Endothelial cell of umbilical vein (primary cell): ENCODE results near the gene CATSPER3. TPM values are rescaled to one million over a fixed set of nuclear protein-coding genes. Genes with fewer than 3 reads are reported as not detected.

ENCODE experiments used
- BruUV-seq: library from RNA; stranded (reverse); fragments of 400-500 nt; replicated peaks from 2 replicates; lab custom pipeline; 2021; lab: Mats Ljungman, UMichigan
- CTCF ChIA-PET: fragments of 300-600, 350-600 bp; sonication (Branson Sonifier 250); formaldehyde crosslinking; loops from one replicate; lab custom pipeline; 2021; ENCODE audit warnings: antibody characterized with exemption, inconsistent platforms; lab: Charles Lee
- POLR2A ChIA-PET: fragments of 300-600, 350-600 bp; sonication (Branson Sonifier 250); formaldehyde crosslinking; loops from one replicate; lab custom pipeline; 2021; ENCODE audit warnings: antibody characterized with exemption, inconsistent platforms; lab: Charles Lee
- DNase-seq: peaks from one replicate; pipeline ENCODE4 v3.0.0-alpha.2; 2011; ENCODE audit warnings: low read depth, low spot score
- FAIRE-seq: peaks from 2 replicates; lab custom pipeline; 2011; peaks lifted over from hg19 to GRCh38; lab: Jason Lieb, UNC
- H2AFZ ChIP-seq: 2 replicates; pipeline ENCODE4 v1.6.0; 2012; ENCODE audit warnings: low read depth, low read length, control low read depth, inconsistent platforms
- H3K27ac ChIP-seq: 2 replicates; pipeline ENCODE4 v1.5.1; 2011; ENCODE audit warnings: low read depth, mild to moderate bottlenecking, control low read depth, low read length, moderate library complexity; ENCODE audit not compliant: insufficient read depth
- H3K27me3 ChIP-seq, 2 experiments: 2 replicates each; pipeline versions ENCODE4 v1.6.0 to v1.6.1; 2011; ENCODE audit warnings: low read length in 2 of 2, mixed read lengths in 1 of 2; ENCODE audit not compliant: control insufficient read depth in 2 of 2, insufficient read depth in 2 of 2
- H3K36me3 ChIP-seq, 2 experiments: 2 replicates in 1 of 2; 3 replicates in 1 of 2; pipeline ENCODE4 v1.5.1; 2011; ENCODE audit warnings: low read length in 2 of 2, mild to moderate bottlenecking in 1 of 2, moderate library complexity in 1 of 2; ENCODE audit not compliant: control insufficient read depth in 2 of 2, insufficient read depth in 2 of 2; ENCODE audit errors: extremely low read depth in 1 of 2
- H3K4me1 ChIP-seq: 3 replicates; pipeline ENCODE4 v1.5.1; 2011; ENCODE audit warnings: mild to moderate bottlenecking, low read length; ENCODE audit not compliant: control insufficient read depth, insufficient read depth; ENCODE audit errors: extremely low read depth
- H3K4me2 ChIP-seq: 2 replicates; pipeline ENCODE4 v1.6.1; 2011; ENCODE audit warnings: low read length, control low read depth, mixed read lengths; ENCODE audit not compliant: insufficient read depth
- H3K4me3 ChIP-seq, 3 experiments: fragments of 200-600 bp in 1 of 3; sonication (generic), shearing (Covaris generic) in 1 of 3; replicated peaks in 1 of 3; 2 replicates each; pipeline ENCODE4 v1.5.1; 2011 to 2016; ENCODE audit warnings: control low read depth in 3 of 3, low read length in 3 of 3, mild to moderate bottlenecking in 2 of 3, inconsistent platforms in 1 of 3, low read depth in 1 of 3, moderate library complexity in 1 of 3; ENCODE audit not compliant: insufficient read depth in 1 of 3
- H3K79me2 ChIP-seq: 2 replicates; pipeline ENCODE4 v1.6.0; 2012; ENCODE audit warnings: low read length, inconsistent platforms; ENCODE audit not compliant: control insufficient read depth, insufficient read depth
- H3K9ac ChIP-seq: replicated peaks from 2 replicates; pipeline ENCODE3; 2011; ENCODE audit warnings: low read length, control low read depth; ENCODE audit not compliant: insufficient read depth; ENCODE audit errors: extremely low read depth
- H3K9me1 ChIP-seq: replicated peaks from 3 replicates; pipeline ENCODE4 v1.6.0; 2011; ENCODE audit warnings: mild to moderate bottlenecking, low read length; ENCODE audit not compliant: control insufficient read depth, insufficient read depth; ENCODE audit errors: extremely low read depth
- H3K9me3 ChIP-seq: replicated peaks from 2 replicates; pipeline ENCODE4 v1.5.1; 2012; ENCODE audit warnings: low read length, inconsistent platforms; ENCODE audit not compliant: control insufficient read depth, insufficient read depth
- H4K20me1 ChIP-seq: replicated peaks from 2 replicates; pipeline ENCODE3; 2011; ENCODE audit warnings: mild to moderate bottlenecking, low read length; ENCODE audit not compliant: control insufficient read depth, insufficient read depth; ENCODE audit errors: extremely low read depth
- CTCF ChIP-seq, 2 donors: IDR thresholded peaks; 1 replicate in 1 of 2; 2 replicates in 1 of 2; pipeline ENCODE4 v1.5.1; 2011; ENCODE audit warnings: low read length in 2 of 2, mild to moderate bottlenecking in 2 of 2, moderate library complexity in 2 of 2, control low read depth in 1 of 2, inconsistent platforms in 1 of 2, low read depth in 1 of 2; ENCODE audit not compliant: insufficient read depth in 1 of 2; ENCODE audit errors: extremely low read depth in 1 of 2
- EZH2 ChIP-seq: IDR thresholded peaks from 2 replicates; pipeline ENCODE4 v1.6.1; 2012; ENCODE audit warnings: borderline replicate concordance, low read depth, mild to moderate bottlenecking, moderate library complexity, low read length, inconsistent platforms; ENCODE audit not compliant: severe bottlenecking
- FOS ChIP-seq: IDR thresholded peaks from 2 replicates; pipeline ENCODE4 v1.6.1; 2011; ENCODE audit warnings: mild to moderate bottlenecking, low read length, moderate library complexity, borderline replicate concordance; ENCODE audit not compliant: insufficient read depth
- GATA2 ChIP-seq: IDR thresholded peaks from 2 replicates; pipeline ENCODE4 v1.7.0; 2011; ENCODE audit warnings: low read depth, mild to moderate bottlenecking, moderate library complexity, mixed read lengths, low read length; ENCODE audit not compliant: insufficient read length, insufficient read depth
- JUN ChIP-seq: IDR thresholded peaks from 2 replicates; pipeline ENCODE4 v1.6.1; 2011; ENCODE audit warnings: borderline replicate concordance, low read depth; ENCODE audit not compliant: insufficient read length, insufficient read depth
- MAX ChIP-seq: IDR thresholded peaks from 2 replicates; pipeline ENCODE4 v1.6.1; 2011; ENCODE audit not compliant: insufficient read depth, insufficient read length
- MYC ChIP-seq: IDR thresholded peaks from one replicate; pipeline ENCODE4 v1.6.1; 2011; ENCODE audit warnings: mild to moderate bottlenecking, low read depth, low read length
- POLR2A ChIP-seq: IDR thresholded peaks from 2 replicates; pipeline ENCODE4 v1.6.1; 2012; ENCODE audit warnings: low read depth, mild to moderate bottlenecking, control low read depth, low read length
- POLR2AphosphoS5 ChIP-seq: IDR thresholded peaks from 2 replicates; pipeline ENCODE4 v1.6.1; 2012; ENCODE audit warnings: low read depth, mild to moderate bottlenecking, control low read depth, low read length, moderate library complexity; ENCODE audit not compliant: insufficient read depth
- dilution Hi-C: fragments of 300-500 bp; cut with MboI; formaldehyde crosslinking; loops from one replicate; pipeline ENCODE4 v1.15.0; 2019; ENCODE audit warnings: low sequenced_read_pairs; ENCODE audit not compliant: extremely low pct_ligation_motif_present
- intact Hi-C: fragments of 100-400 bp; cut with micrococcal nuclease; formaldehyde crosslinking; loops from one replicate; pipeline ENCODE4 v1.10.0; 2022
- polyA plus RNA-seq, 4 experiments: library from polyadenylated mRNA; depleted of rRNA in 3 of 4; stranded (reverse) in 3 of 4; unstranded in 1 of 4; fragments of >200 nt; gene quantifications; 2 replicates each; pipeline versions ENCODE4 v1.2.1 to v1.2.3, GENCODE V29; 2011 to 2012; ENCODE audit warnings: missing spikeins in 1 of 4
- total RNA-seq: library from RNA; stranded (reverse); gene quantifications from 2 replicates; pipeline ENCODE4 v1.2.3, GENCODE V29; 2021

CATSPER3 gene
- total and polyA plus RNA-seq, 2 donors (not counting 3 experiments of a cell fraction or from before 2014, with no cell fraction given): 0.43 to 0.71 TPM

- H3K4me1 ChIP-seq: no peaks in the 10 kb centered on the region
- FAIRE-seq (no peak), DNase-seq (no peak)
- no peak overlapping the region for H3K27ac ChIP-seq
- intact Hi-C loops (no loop called here), dilution Hi-C loops (no loop called here)
- H3K4me3 ChIP-seq: no peak overlapping the region
- ChIA-PET POLR2A (no interaction called here), CTCF (interaction anchor here (0.6 to 1.3 kb wide), 4 partner anchors 9 to 275 kb away, joined by 3 to 4 read pairs (median 4); no protein-coding TSS in a partner anchor)
- no peaks in the 10 kb centered on the region for H3K9me3 ChIP-seq
- H4K20me1 ChIP-seq: no peaks in the 10 kb centered on the region
- H3K9ac ChIP-seq: no peak overlapping the region
- BruUV-seq: no TSS peak
- H2AFZ ChIP-seq: no peak overlapping the region
- H3K4me2 ChIP-seq: no peak overlapping the region
- H3K9me1 ChIP-seq: no peaks in the 10 kb centered on the region
- no peaks in the 10 kb centered on the region for H3K36me3 ChIP-seq
- peaks cover 59 to 62% of the 10 kb centered on the region in 2 experiments for H3K27me3 ChIP-seq
- H3K79me2 ChIP-seq: no peaks in the 10 kb centered on the region
- no peak for TF ChIP-seq EZH2
- TF ChIP-seq MAX: no peak
Measured at GRCh38 chr5:135053278-135053677, 85.6 kb downstream of the CATSPER3 start.

- Histone ChIP-seq H3K9ac (no peak overlapping the region), H3K4me1 (no peaks in the 10 kb centered on the region), H3K36me3 (no peaks in the 10 kb centered on the region), H3K27ac (no peak overlapping the region), H2AFZ (no peak overlapping the region), H3K9me1 (no peaks in the 10 kb centered on the region), H3K9me3 (no peaks in the 10 kb centered on the region), H4K20me1 (no peaks in the 10 kb centered on the region), H3K79me2 (no peaks in the 10 kb centered on the region), H3K27me3 (peaks cover 53 to 57% of the 10 kb centered on the region in 2 experiments), H3K4me3 (no peak overlapping the region), H3K4me2 (no peak overlapping the region)
- no TSS peak for BruUV-seq
- TF ChIP-seq EZH2: no peak
- TF ChIP-seq POLR2AphosphoS5: no peak
- TF ChIP-seq MAX: no peak
- TF ChIP-seq JUN: no peak
- no peak for TF ChIP-seq POLR2A
- no peak for TF ChIP-seq FOS
- no peak for TF ChIP-seq MYC
- TF ChIP-seq CTCF (IDR thresholded peaks at IDR 0.05; ENCODE audit: extremely low read depth in 1 of 2, insufficient read depth in 1 of 2, low read depth in 1 of 2, low read length in 2 of 2): no peak
- no peak for TF ChIP-seq GATA2
- ChIA-PET POLR2A (no interaction called here), CTCF (interaction anchor here (0.9 kb wide), 1 partner anchor 9 kb away, joined by 3 read pairs; no protein-coding TSS in a partner anchor)
- DNase-seq (no peak), FAIRE-seq (no peak)
- dilution Hi-C loops (no loop called here), intact Hi-C loops (no loop called here)
Measured at GRCh38 chr5:135053989-135054388, 86.3 kb downstream of the CATSPER3 start.
